Keratinocyte (primary cell): ENCODE data around the gene CAD.

Experiments used
- CTCF ChIP-seq, 3 experiments: IDR thresholded peaks in 1 of 3; conservative IDR thresholded peaks in 1 of 3; optimal IDR thresholded peaks in 1 of 3; 2 replicates in 2 of 3; 3 replicates in 1 of 3; pipeline versions ENCODE3 to v1.5.1; 2011; ENCODE audit warnings: low read length in 3 of 3, mild to moderate bottlenecking in 3 of 3, moderate library complexity in 2 of 3, control low read depth in 1 of 3, inconsistent platforms in 1 of 3; ENCODE audit not compliant: insufficient read depth in 2 of 3; ENCODE audit errors: extremely low read depth in 1 of 3
- EZH2 ChIP-seq: IDR thresholded peaks from one replicate; pipeline ENCODE4 v1.6.1; 2012; ENCODE audit warnings: inconsistent platforms, mild to moderate bottlenecking, low read length, moderate library complexity

- TF ChIP-seq CTCF (optimal IDR thresholded peaks at IDR 0.05 in 1 of 3, IDR thresholded peaks at IDR 0.05 in 1 of 3, conservative IDR thresholded peaks at IDR 0.05 in 1 of 3; ENCODE audit: extremely low read depth in 1 of 3, insufficient read depth in 2 of 3, low read length in 3 of 3): no peak
- TF ChIP-seq EZH2: no peak
Measured at GRCh38 chr2:27255660-27256059, 38.5 kb downstream of the CAD start.
